Muscle layer of duodenum (tissue), 2 donors: Measurements from ENCODE around the gene NFIA.

Experiments
- H3K27ac ChIP-seq: one replicate; pipeline ENCODE4 v1.7.0; 2013; ENCODE audit warnings: mild to moderate bottlenecking, low read length
- H3K27me3 ChIP-seq: one replicate; pipeline ENCODE4 v1.7.0; 2013; ENCODE audit warnings: low read depth, mild to moderate bottlenecking, control low read depth, low read length
- H3K36me3 ChIP-seq, 2 donors: one replicate each; pipeline ENCODE4 v1.7.0; 2013; ENCODE audit warnings: low read length in 2 of 2, control low read depth in 1 of 2, mild to moderate bottlenecking in 1 of 2; ENCODE audit not compliant: insufficient read depth in 2 of 2, control insufficient read depth in 1 of 2
- H3K4me1 ChIP-seq, 2 donors: one replicate each; pipeline ENCODE4 v1.7.0; 2013; ENCODE audit warnings: low read length in 2 of 2, mild to moderate bottlenecking in 2 of 2, control low read depth in 1 of 2, moderate library complexity in 1 of 2; ENCODE audit not compliant: insufficient read depth in 2 of 2, control insufficient read depth in 1 of 2
- H3K4me3 ChIP-seq, 2 donors: one replicate each; pipeline ENCODE4 v1.7.0; 2013; ENCODE audit warnings: low read length in 2 of 2, low read depth in 1 of 2, mild to moderate bottlenecking in 1 of 2
- H3K9me3 ChIP-seq, 2 donors: one replicate each; pipeline ENCODE4 v1.7.0; 2013; ENCODE audit warnings: low read length in 2 of 2, control low read depth in 1 of 2, mild to moderate bottlenecking in 1 of 2; ENCODE audit not compliant: control insufficient read depth in 1 of 2
- donor health status: healthy.

NFIA gene

GRCh38 chr1:61486783-61487536, 404.6 kb downstream of the NFIA start:
- H3K4me1 ChIP-seq = peaks cover 0 to 5% of the 10 kb centered on the region in 2 donors
- H3K27ac ChIP-seq = no peak overlapping the region
- no peaks in the 10 kb centered on the region for H3K9me3 ChIP-seq
- H3K27me3 ChIP-seq = no peaks in the 10 kb centered on the region
- H3K4me3 ChIP-seq = no peak overlapping the region
- H3K36me3 ChIP-seq = no peaks in the 10 kb centered on the region

- Histone ChIP-seq H3K9me3 (no peaks in the 10 kb centered on the region), H3K36me3 (no peaks in the 10 kb centered on the region), H3K27me3 (no peaks in the 10 kb centered on the region), H3K27ac (no peak overlapping the region), H3K4me3 (no peak overlapping the region), H3K4me1 (peaks cover 0 to 5% of the 10 kb centered on the region in 2 donors)
Observed at GRCh38 chr1:61487801-61488200, 405.4 kb downstream of the NFIA start.

GRCh38 chr1:61490924-61491323, 408.6 kb downstream of the NFIA start:
- H3K4me3 ChIP-seq = no peak overlapping the region
- peaks cover 0 to 5% of the 10 kb centered on the region in 2 donors for H3K4me1 ChIP-seq
- no peak overlapping the region for H3K27ac ChIP-seq
- no peaks in the 10 kb centered on the region for H3K9me3 ChIP-seq
- H3K36me3 ChIP-seq = no peaks in the 10 kb centered on the region
- no peaks in the 10 kb centered on the region for H3K27me3 ChIP-seq

- H3K4me3 ChIP-seq = no peak overlapping the region
- H3K27me3 ChIP-seq = no peaks in the 10 kb centered on the region
- no peaks in the 10 kb centered on the region for H3K36me3 ChIP-seq
- no peak overlapping the region for H3K27ac ChIP-seq
- peaks cover 0 to 5% of the 10 kb centered on the region in 2 donors for H3K4me1 ChIP-seq
- no peaks in the 10 kb centered on the region for H3K9me3 ChIP-seq
Observed at GRCh38 chr1:61491497-61491896, 409.1 kb downstream of the NFIA start.

- H3K27me3 ChIP-seq = no peaks in the 10 kb centered on the region
- no peaks in the 10 kb centered on the region for H3K9me3 ChIP-seq
- no peak overlapping the region for H3K4me3 ChIP-seq
- no peaks in the 10 kb centered on the region for H3K36me3 ChIP-seq
- no peak overlapping the region for H3K27ac ChIP-seq
- H3K4me1 ChIP-seq = peaks cover 0 to 5% of the 10 kb centered on the region in 2 donors
Observed at GRCh38 chr1:61494000-61494399, 411.6 kb downstream of the NFIA start.

GRCh38 chr1:61496501-61496900, 414.1 kb downstream of the NFIA start:
- no peaks in the 10 kb centered on the region for H3K9me3 ChIP-seq

GRCh38 chr1:61497013-61497412, 414.7 kb downstream of the NFIA start:
- H3K27me3 ChIP-seq = no peaks in the 10 kb centered on the region
- no peaks in the 10 kb centered on the region for H3K9me3 ChIP-seq
- no peak overlapping the region for H3K4me3 ChIP-seq
- no peaks in the 10 kb centered on the region for H3K4me1 ChIP-seq
- no peak overlapping the region for H3K27ac ChIP-seq
- H3K36me3 ChIP-seq = no peaks in the 10 kb centered on the region

More at GRCh38 chr1:61496501-61496900, 414.1 kb downstream of the NFIA start:
- no peaks in the 10 kb centered on the region for H3K36me3 ChIP-seq
- H3K4me1 ChIP-seq = peaks cover 0 to 2% of the 10 kb centered on the region in 2 donors
- H3K27ac ChIP-seq = no peak overlapping the region
- H3K27me3 ChIP-seq = no peaks in the 10 kb centered on the region
- H3K4me3 ChIP-seq = no peak overlapping the region

- no peaks in the 10 kb centered on the region for H3K27me3 ChIP-seq
- H3K27ac ChIP-seq = no peak overlapping the region
- no peaks in the 10 kb centered on the region for H3K4me1 ChIP-seq
- H3K9me3 ChIP-seq = no peaks in the 10 kb centered on the region
- H3K4me3 ChIP-seq = no peak overlapping the region
- no peaks in the 10 kb centered on the region for H3K36me3 ChIP-seq
Observed at GRCh38 chr1:61498342-61498741, 416.0 kb downstream of the NFIA start.

GRCh38 chr1:61501971-61502916, 419.9 kb downstream of the NFIA start:
- H3K9me3 ChIP-seq = no peaks in the 10 kb centered on the region
- no peak overlapping the region for H3K27ac ChIP-seq
- no peak overlapping the region for H3K4me3 ChIP-seq
- H3K36me3 ChIP-seq = no peaks in the 10 kb centered on the region
- H3K4me1 ChIP-seq = no peaks in the 10 kb centered on the region
- no peaks in the 10 kb centered on the region for H3K27me3 ChIP-seq

- Histone ChIP-seq H3K27me3 (no peaks in the 10 kb centered on the region), H3K4me3 (no peak overlapping the region), H3K4me1 (no peaks in the 10 kb centered on the region), H3K36me3 (no peaks in the 10 kb centered on the region), H3K27ac (no peak overlapping the region), H3K9me3 (no peaks in the 10 kb centered on the region)
Observed at GRCh38 chr1:61504305-61504704, 421.9 kb downstream of the NFIA start.

GRCh38 chr1:61504852-61505390, 422.6 kb downstream of the NFIA start:
- Histone ChIP-seq H3K27ac (no peak overlapping the region), H3K36me3 (no peaks in the 10 kb centered on the region), H3K4me1 (no peaks in the 10 kb centered on the region), H3K27me3 (no peaks in the 10 kb centered on the region), H3K4me3 (no peak overlapping the region), H3K9me3 (no peaks in the 10 kb centered on the region)
